OCI-LY7 (cell line): Measurements from ENCODE around the gene APEH.

Source experiments
- CTCF ChIP-seq: fragments of 200-600 bp; sonication (generic); conservative IDR thresholded peaks from 2 replicates; pipeline ENCODE4 v1.5.1; 2014; ENCODE audit warnings: mild to moderate bottlenecking, antibody characterized with exemption, low read length, moderate library complexity, mixed read lengths
- EZH2phosphoT487 ChIP-seq: fragments of 200-600 bp; sonication (generic); IDR thresholded peaks from 2 replicates; pipeline ENCODE4 v1.6.1; 2018; ENCODE audit warnings: low read depth, borderline replicate concordance, mild to moderate bottlenecking, mixed run types, antibody characterized with exemption, low read length, moderate library complexity, mixed read lengths

GRCh38 chr3:49705390-49705960 lies 31.3 kb downstream of the APEH start:
- TF ChIP-seq CTCF: no peak
- TF ChIP-seq EZH2phosphoT487: no peak
